AML-193 (cell line): ENCODE measurements around the gene NHLH1.
A peak's percentile ranks its signal among the peaks of the same experiment; 100 is the strongest.

Experiments used
- DNase-seq, 2 experiments: peaks; one replicate each; lab custom pipeline; 2025; lab: John Stamatoyannopoulos, UW

Gene NHLH1

GRCh38 chr1:160411271-160412027 is 44.6 kb downstream of the NHLH1 start:
- no peak for DNase-seq

GRCh38 chr1:160412028-160412362 is 45.1 kb downstream of the NHLH1 start:
- no peak for DNase-seq

GRCh38 chr1:160413716-160414115 is 46.8 kb downstream of the NHLH1 start:
- no peak for DNase-seq

GRCh38 chr1:160414881-160415280 is 48.0 kb downstream of the NHLH1 start:
- DNase-seq, result no peak

GRCh38 chr1:160415696-160416290 is 48.9 kb downstream of the NHLH1 start:
- no peak for DNase-seq

- DNase-seq, result peak; percentile 23 to 33
Observed at GRCh38 chr1:160416369-160416768, 49.5 kb downstream of the NHLH1 start.

GRCh38 chr1:160418483-160418882 is 51.6 kb downstream of the NHLH1 start:
- no peak for DNase-seq

GRCh38 chr1:160419150-160419837 is 52.4 kb downstream of the NHLH1 start:
- DNase-seq, result no peak

GRCh38 chr1:160419838-160420169 is 52.9 kb downstream of the NHLH1 start:
- no peak for DNase-seq

GRCh38 chr1:160420881-160421842 is 54.3 kb downstream of the NHLH1 start:
- DNase-seq, result no peak

GRCh38 chr1:160421881-160422280 is 55.0 kb downstream of the NHLH1 start:
- DNase-seq, result no peak
